ENCODE measurements around the gene SLC6A11. TPM values are rescaled to one million over a fixed set of nuclear protein-coding genes. Genes with fewer than 3 reads are reported as not detected.

SLC6A11 gene
- total RNA-seq, 1 experiment from 2014 or later, result 1.6 TPM

GRCh38 chr3:10929978-10930665 is 114.1 kb downstream of the SLC6A11 start:
- no peak for DNase-seq (ENCODE audit: low read depth)

- DNase-seq (ENCODE audit: low read depth), result no peak
These were observed 114.6 kb downstream of the SLC6A11 start for GRCh38 chr3:10930666-10931040.

GRCh38 chr3:10932596-10932995 is 116.6 kb downstream of the SLC6A11 start:
- DNase-seq (ENCODE audit: low read depth), result no peak

- DNase-seq (ENCODE audit: low read depth), result no peak
These were observed 117.0 kb downstream of the SLC6A11 start for GRCh38 chr3:10933021-10933420.

- DNase-seq (ENCODE audit: low read depth), result no peak
These were observed 117.4 kb downstream of the SLC6A11 start for GRCh38 chr3:10933470-10933804.

- peak; percentile 66 for DNase-seq (ENCODE audit: low read depth)
These were observed 117.9 kb downstream of the SLC6A11 start for GRCh38 chr3:10933805-10934481.

GRCh38 chr3:10935028-10935427 is 119.0 kb downstream of the SLC6A11 start:
- DNase-seq (ENCODE audit: low read depth), result no peak

- no peak for DNase-seq (ENCODE audit: low read depth)
These were observed 120.0 kb downstream of the SLC6A11 start for GRCh38 chr3:10935846-10936631.

- DNase-seq (ENCODE audit: low read depth), result no peak
These were observed 120.7 kb downstream of the SLC6A11 start for GRCh38 chr3:10936686-10937085.

- no peak for DNase-seq (ENCODE audit: low read depth)
These were observed 121.3 kb downstream of the SLC6A11 start for GRCh38 chr3:10937141-10937825.

GRCh38 chr3:10939556-10939955 is 123.5 kb downstream of the SLC6A11 start:
- DNase-seq (ENCODE audit: low read depth), result no peak

GRCh38 chr3:10940106-10940505 is 124.1 kb downstream of the SLC6A11 start:
- DNase-seq (ENCODE audit: low read depth), result no peak

- no peak for DNase-seq (ENCODE audit: low read depth)
These were observed 125.9 kb downstream of the SLC6A11 start for GRCh38 chr3:10941972-10942371.

GRCh38 chr3:10942690-10943205 is 126.7 kb downstream of the SLC6A11 start:
- no peak for DNase-seq (ENCODE audit: low read depth)

- no peak for DNase-seq (ENCODE audit: low read depth)
These were observed 128.8 kb downstream of the SLC6A11 start for GRCh38 chr3:10944866-10945265.

- peak; percentile 59 for DNase-seq (ENCODE audit: low read depth)
These were observed 129.8 kb downstream of the SLC6A11 start for GRCh38 chr3:10945683-10946287.

GRCh38 chr3:10946526-10946925 is 130.5 kb downstream of the SLC6A11 start:
- DNase-seq (ENCODE audit: low read depth), result no peak

- DNase-seq (ENCODE audit: low read depth), result no peak
These were observed 132.3 kb downstream of the SLC6A11 start for GRCh38 chr3:10948326-10948725.

GRCh38 chr3:10949197-10949596 is 133.2 kb downstream of the SLC6A11 start:
- DNase-seq (ENCODE audit: low read depth), result no peak

- peak; percentile 37 for DNase-seq (ENCODE audit: low read depth)
These were observed 134.7 kb downstream of the SLC6A11 start for GRCh38 chr3:10950476-10951294.

All from Daoy (cell line).